ENCODE data around the gene PTGR3. TPM values are rescaled to one million over a fixed set of nuclear protein-coding genes. Genes with fewer than 3 reads are reported as not detected.

PTGR3 gene
- total and polyA plus RNA-seq, 2 donors, result 7.8 to 18.2 TPM

GRCh38 chr18:75241705-75242104, 32.8 kb upstream of the PTGR3 start:
- peaks cover 0 to 8% of the 10 kb centered on the region in 2 donors for H3K9me3 ChIP-seq (ENCODE audit: control insufficient read depth in 2 of 2, insufficient read depth in 1 of 2, low read length in 1 of 2)
- WGBS, result 98% methylated on average over 1 of the region's 1 CpG
- no peak overlapping the region for H3K27ac ChIP-seq (ENCODE audit: low read depth in 1 of 2, low read length in 1 of 2)
- H3K4me1 ChIP-seq (ENCODE audit: control insufficient read depth in 2 of 2, insufficient read depth in 2 of 2, low read length in 2 of 2), result peaks cover 8 to 9% of the 10 kb centered on the region in 2 donors
- H3K36me3 ChIP-seq (ENCODE audit: control insufficient read depth in 2 of 2, insufficient read depth in 2 of 2, low read length in 1 of 2), result peaks cover 0 to 3% of the 10 kb centered on the region in 2 donors
- no peak for DNase-seq (ENCODE audit: low read depth in 6 of 9, low spot score in 9 of 9)
- H3K4me3 ChIP-seq (ENCODE audit: low read length in 2 of 2), result no peak overlapping the region
- H3K27me3 ChIP-seq (ENCODE audit: control insufficient read depth in 2 of 2, insufficient read depth in 1 of 2, low read length in 1 of 2), result no peaks in the 10 kb centered on the region

- WGBS, result 90% methylated on average over 10 of the region's 10 CpGs
- Histone ChIP-seq H3K27me3 (ENCODE audit: control insufficient read depth in 2 of 2, insufficient read depth in 1 of 2, low read length in 1 of 2) (no peaks in the 10 kb centered on the region), H3K36me3 (ENCODE audit: control insufficient read depth in 2 of 2, insufficient read depth in 2 of 2, low read length in 1 of 2) (peaks cover 0 to 3% of the 10 kb centered on the region in 2 donors), H3K27ac (ENCODE audit: low read depth in 1 of 2, low read length in 1 of 2) (no peak overlapping the region), H3K9me3 (ENCODE audit: control insufficient read depth in 2 of 2, insufficient read depth in 1 of 2, low read length in 1 of 2) (peaks cover 0 to 8% of the 10 kb centered on the region in 2 donors), H3K4me3 (ENCODE audit: low read length in 2 of 2) (no peak overlapping the region), H3K4me1 (ENCODE audit: control insufficient read depth in 2 of 2, insufficient read depth in 2 of 2, low read length in 2 of 2) (no peaks in the 10 kb centered on the region)
- DNase-seq (ENCODE audit: low read depth in 6 of 9, low spot score in 9 of 9), result no peak
Measured at GRCh38 chr18:75240433-75240832, 31.5 kb upstream of the PTGR3 start.

- no peak overlapping the region for H3K27ac ChIP-seq (ENCODE audit: low read depth in 1 of 2, low read length in 1 of 2)
- WGBS, result 97% methylated on average over 10 of the region's 10 CpGs
- peaks cover 0 to 5% of the 10 kb centered on the region in 2 donors for H3K9me3 ChIP-seq (ENCODE audit: control insufficient read depth in 2 of 2, insufficient read depth in 1 of 2, low read length in 1 of 2)
- H3K36me3 ChIP-seq (ENCODE audit: control insufficient read depth in 2 of 2, insufficient read depth in 2 of 2, low read length in 1 of 2), result peaks cover 0 to 3% of the 10 kb centered on the region in 2 donors
- no peak for DNase-seq (ENCODE audit: low read depth in 6 of 9, low spot score in 9 of 9)
- H3K4me1 ChIP-seq (ENCODE audit: control insufficient read depth in 2 of 2, insufficient read depth in 2 of 2, low read length in 2 of 2), result no peaks in the 10 kb centered on the region
- no peaks in the 10 kb centered on the region for H3K27me3 ChIP-seq (ENCODE audit: control insufficient read depth in 2 of 2, insufficient read depth in 1 of 2, low read length in 1 of 2)
- no peak overlapping the region for H3K4me3 ChIP-seq (ENCODE audit: low read length in 2 of 2)
Measured at GRCh38 chr18:75238786-75239185, 29.8 kb upstream of the PTGR3 start.

GRCh38 chr18:75238100-75238499, 29.2 kb upstream of the PTGR3 start:
- H3K27me3 ChIP-seq (ENCODE audit: control insufficient read depth in 2 of 2, insufficient read depth in 1 of 2, low read length in 1 of 2), result no peaks in the 10 kb centered on the region
- H3K27ac ChIP-seq (ENCODE audit: low read depth in 1 of 2, low read length in 1 of 2), result no peak overlapping the region
- DNase-seq (ENCODE audit: low read depth in 6 of 9, low spot score in 9 of 9), result no peak
- peaks cover 0 to 5% of the 10 kb centered on the region in 2 donors for H3K9me3 ChIP-seq (ENCODE audit: control insufficient read depth in 2 of 2, insufficient read depth in 1 of 2, low read length in 1 of 2)
- no peak overlapping the region for H3K4me3 ChIP-seq (ENCODE audit: low read length in 2 of 2)
- 97% methylated on average over 13 of the region's 13 CpGs for WGBS
- no peaks in the 10 kb centered on the region for H3K4me1 ChIP-seq (ENCODE audit: control insufficient read depth in 2 of 2, insufficient read depth in 2 of 2, low read length in 2 of 2)
- peaks cover 0 to 3% of the 10 kb centered on the region in 2 donors for H3K36me3 ChIP-seq (ENCODE audit: control insufficient read depth in 2 of 2, insufficient read depth in 2 of 2, low read length in 1 of 2)

- H3K36me3 ChIP-seq (ENCODE audit: control insufficient read depth in 2 of 2, insufficient read depth in 2 of 2, low read length in 1 of 2), result peaks cover 0 to 3% of the 10 kb centered on the region in 2 donors
- DNase-seq (ENCODE audit: low read depth in 6 of 9, low spot score in 9 of 9), result no peak
- H3K27ac ChIP-seq (ENCODE audit: low read depth in 1 of 2, low read length in 1 of 2), result no peak overlapping the region
- no peaks in the 10 kb centered on the region for H3K9me3 ChIP-seq (ENCODE audit: control insufficient read depth in 2 of 2, insufficient read depth in 1 of 2, low read length in 1 of 2)
- 96% methylated on average over 13 of the region's 13 CpGs for WGBS
- no peak overlapping the region for H3K4me3 ChIP-seq (ENCODE audit: low read length in 2 of 2)
- H3K27me3 ChIP-seq (ENCODE audit: control insufficient read depth in 2 of 2, insufficient read depth in 1 of 2, low read length in 1 of 2), result no peaks in the 10 kb centered on the region
- H3K4me1 ChIP-seq (ENCODE audit: control insufficient read depth in 2 of 2, insufficient read depth in 2 of 2, low read length in 2 of 2), result no peaks in the 10 kb centered on the region
Measured at GRCh38 chr18:75235896-75236295, 27.0 kb upstream of the PTGR3 start.

- WGBS, result 97% methylated on average over 12 of the region's 12 CpGs
- no peak overlapping the region for H3K27ac ChIP-seq (ENCODE audit: low read depth in 1 of 2, low read length in 1 of 2)
- no peak overlapping the region for H3K4me3 ChIP-seq (ENCODE audit: low read length in 2 of 2)
- no peaks in the 10 kb centered on the region for H3K4me1 ChIP-seq (ENCODE audit: control insufficient read depth in 2 of 2, insufficient read depth in 2 of 2, low read length in 2 of 2)
- DNase-seq (ENCODE audit: low read depth in 6 of 9, low spot score in 9 of 9), result no peak
- peaks cover 3% of the 10 kb centered on the region in 2 donors for H3K36me3 ChIP-seq (ENCODE audit: control insufficient read depth in 2 of 2, insufficient read depth in 2 of 2, low read length in 1 of 2)
- no peaks in the 10 kb centered on the region for H3K27me3 ChIP-seq (ENCODE audit: control insufficient read depth in 2 of 2, insufficient read depth in 1 of 2, low read length in 1 of 2)
- H3K9me3 ChIP-seq (ENCODE audit: control insufficient read depth in 2 of 2, insufficient read depth in 1 of 2, low read length in 1 of 2), result no peaks in the 10 kb centered on the region
Measured at GRCh38 chr18:75234901-75235300, 26.0 kb upstream of the PTGR3 start.

- H3K27me3 ChIP-seq (ENCODE audit: control insufficient read depth in 2 of 2, insufficient read depth in 1 of 2, low read length in 1 of 2), result no peaks in the 10 kb centered on the region
- H3K27ac ChIP-seq (ENCODE audit: low read depth in 1 of 2, low read length in 1 of 2), result no peak overlapping the region
- 98% methylated on average over 5 of the region's 5 CpGs for WGBS
- peaks cover 0 to 5% of the 10 kb centered on the region in 2 donors for H3K36me3 ChIP-seq (ENCODE audit: control insufficient read depth in 2 of 2, insufficient read depth in 2 of 2, low read length in 1 of 2)
- no peaks in the 10 kb centered on the region for H3K9me3 ChIP-seq (ENCODE audit: control insufficient read depth in 2 of 2, insufficient read depth in 1 of 2, low read length in 1 of 2)
- DNase-seq (ENCODE audit: low read depth in 6 of 9, low spot score in 9 of 9), result no peak
- peaks cover 0 to 15% of the 10 kb centered on the region in 2 donors for H3K4me1 ChIP-seq (ENCODE audit: control insufficient read depth in 2 of 2, insufficient read depth in 2 of 2, low read length in 2 of 2)
- no peak overlapping the region for H3K4me3 ChIP-seq (ENCODE audit: low read length in 2 of 2)
Measured at GRCh38 chr18:75231053-75231406, 22.1 kb upstream of the PTGR3 start.

- H3K27ac ChIP-seq (ENCODE audit: low read depth in 1 of 2, low read length in 1 of 2), result no peak overlapping the region
- DNase-seq (ENCODE audit: low read depth in 6 of 9, low spot score in 9 of 9), result no peak
- H3K9me3 ChIP-seq (ENCODE audit: control insufficient read depth in 2 of 2, insufficient read depth in 1 of 2, low read length in 1 of 2), result no peaks in the 10 kb centered on the region
- no peak overlapping the region for H3K4me3 ChIP-seq (ENCODE audit: low read length in 2 of 2)
- H3K27me3 ChIP-seq (ENCODE audit: control insufficient read depth in 2 of 2, insufficient read depth in 1 of 2, low read length in 1 of 2), result no peaks in the 10 kb centered on the region
- 97% methylated on average over 17 of the region's 17 CpGs for WGBS
- peaks cover 0 to 5% of the 10 kb centered on the region in 2 donors for H3K36me3 ChIP-seq (ENCODE audit: control insufficient read depth in 2 of 2, insufficient read depth in 2 of 2, low read length in 1 of 2)
- peaks cover 0 to 15% of the 10 kb centered on the region in 2 donors for H3K4me1 ChIP-seq (ENCODE audit: control insufficient read depth in 2 of 2, insufficient read depth in 2 of 2, low read length in 2 of 2)
Measured at GRCh38 chr18:75230163-75231052, 21.5 kb upstream of the PTGR3 start.

- Histone ChIP-seq H3K4me1 (ENCODE audit: control insufficient read depth in 2 of 2, insufficient read depth in 2 of 2, low read length in 2 of 2) (peaks cover 0 to 15% of the 10 kb centered on the region in 2 donors), H3K9me3 (ENCODE audit: control insufficient read depth in 2 of 2, insufficient read depth in 1 of 2, low read length in 1 of 2) (no peaks in the 10 kb centered on the region), H3K36me3 (ENCODE audit: control insufficient read depth in 2 of 2, insufficient read depth in 2 of 2, low read length in 1 of 2) (peaks cover 3 to 5% of the 10 kb centered on the region in 2 donors), H3K27ac (ENCODE audit: low read depth in 1 of 2, low read length in 1 of 2) (no peak overlapping the region), H3K27me3 (ENCODE audit: control insufficient read depth in 2 of 2, insufficient read depth in 1 of 2, low read length in 1 of 2) (no peaks in the 10 kb centered on the region), H3K4me3 (ENCODE audit: low read length in 2 of 2) (no peak overlapping the region)
- 95% methylated on average over 8 of the region's 8 CpGs for WGBS
- DNase-seq (ENCODE audit: low read depth in 6 of 9, low spot score in 9 of 9), result no peak
Measured at GRCh38 chr18:75229437-75229836, 20.5 kb upstream of the PTGR3 start.

Measured in thymus (tissue), 11 donors.